Type B pancreatic cell (in vitro differentiated cells): Measurements from ENCODE around the gene ZFYVE19. TPM values are rescaled to one million over a fixed set of nuclear protein-coding genes. Genes with fewer than 3 reads are reported as not detected.

Source experiments
- DNase-seq: peaks from one replicate; pipeline ENCODE4 v3.0.0; 2021; ENCODE audit warnings: mixed read lengths; ENCODE audit not compliant: unreplicated experiment; ENCODE audit errors: extremely low spot score
- H3K27ac Mint-ChIP-seq: 2 replicates; pipeline ENCODE4 v1.8.0; 2021; ENCODE audit warnings: mild to moderate bottlenecking, mixed read lengths
- H3K27me3 Mint-ChIP-seq: 2 replicates; pipeline ENCODE4 v1.8.0; 2021; ENCODE audit warnings: mixed read lengths
- H3K36me3 Mint-ChIP-seq: 2 replicates; pipeline ENCODE4 v1.8.0; 2021; ENCODE audit warnings: mixed read lengths
- H3K4me1 Mint-ChIP-seq: one replicate; pipeline ENCODE4 v1.8.0; 2021; ENCODE audit warnings: mixed read lengths; ENCODE audit not compliant: unreplicated experiment
- H3K4me3 Mint-ChIP-seq: 2 replicates; pipeline ENCODE4 v1.8.0; 2021; ENCODE audit warnings: mild to moderate bottlenecking, mixed read lengths
- H3K9me3 Mint-ChIP-seq: 2 replicates; pipeline ENCODE4 v1.8.0; 2021; ENCODE audit warnings: mixed read lengths
- long read RNA-seq: library from polyadenylated mRNA; unstranded; transcript quantifications from one replicate; pipeline ENCODE4 v2.0.0, GENCODE V29; 2020
- total RNA-seq: library from RNA; stranded (reverse); gene quantifications from 2 replicates; pipeline ENCODE4 v1.2.1, GENCODE V29; 2021; ENCODE audit warnings: low replicate concordance
- TF ChIP-seq, protein P1 (sequence below): fragments of 200-600 bp; sonication (generic); conservative IDR thresholded peaks from 2 replicates; pipeline ENCODE4 v1.5.0; 2021; ENCODE audit warnings: antibody characterized with exemption, mild to moderate bottlenecking

ZFYVE19 gene, protein sequence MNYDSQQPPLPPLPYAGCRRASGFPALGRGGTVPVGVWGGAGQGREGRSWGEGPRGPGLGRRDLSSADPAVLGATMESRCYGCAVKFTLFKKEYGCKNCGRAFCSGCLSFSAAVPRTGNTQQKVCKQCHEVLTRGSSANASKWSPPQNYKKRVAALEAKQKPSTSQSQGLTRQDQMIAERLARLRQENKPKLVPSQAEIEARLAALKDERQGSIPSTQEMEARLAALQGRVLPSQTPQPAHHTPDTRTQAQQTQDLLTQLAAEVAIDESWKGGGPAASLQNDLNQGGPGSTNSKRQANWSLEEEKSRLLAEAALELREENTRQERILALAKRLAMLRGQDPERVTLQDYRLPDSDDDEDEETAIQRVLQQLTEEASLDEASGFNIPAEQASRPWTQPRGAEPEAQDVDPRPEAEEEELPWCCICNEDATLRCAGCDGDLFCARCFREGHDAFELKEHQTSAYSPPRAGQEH
- 31.6 and 45.0 TPM in 2 replicates for total RNA-seq
- long read RNA-seq, transcript ZFYVE19-203 (11 exons, 2,775 nt) = major isoform, 34 of 53 reads
- long read RNA-seq, partial matches to known transcripts = 10 of 53 reads
- long read RNA-seq, other reads (novel, unspliced or antisense) = 4 of 53 reads

- peak; percentile 94 for DNase-seq
- Mint-ChIP-seq H3K9me3 (no peaks in the 10 kb centered on the region), H3K36me3 (peaks cover 3% of the 10 kb centered on the region), H3K27ac (peak within 1 kb of the TSS; percentile 97), H3K4me3 (peak within 1 kb of the TSS; percentile 98), H3K4me1 (peaks cover 21% of the 10 kb centered on the region), H3K27me3 (no peaks in the 10 kb centered on the region)
- TF ChIP-seq, protein P1, sequence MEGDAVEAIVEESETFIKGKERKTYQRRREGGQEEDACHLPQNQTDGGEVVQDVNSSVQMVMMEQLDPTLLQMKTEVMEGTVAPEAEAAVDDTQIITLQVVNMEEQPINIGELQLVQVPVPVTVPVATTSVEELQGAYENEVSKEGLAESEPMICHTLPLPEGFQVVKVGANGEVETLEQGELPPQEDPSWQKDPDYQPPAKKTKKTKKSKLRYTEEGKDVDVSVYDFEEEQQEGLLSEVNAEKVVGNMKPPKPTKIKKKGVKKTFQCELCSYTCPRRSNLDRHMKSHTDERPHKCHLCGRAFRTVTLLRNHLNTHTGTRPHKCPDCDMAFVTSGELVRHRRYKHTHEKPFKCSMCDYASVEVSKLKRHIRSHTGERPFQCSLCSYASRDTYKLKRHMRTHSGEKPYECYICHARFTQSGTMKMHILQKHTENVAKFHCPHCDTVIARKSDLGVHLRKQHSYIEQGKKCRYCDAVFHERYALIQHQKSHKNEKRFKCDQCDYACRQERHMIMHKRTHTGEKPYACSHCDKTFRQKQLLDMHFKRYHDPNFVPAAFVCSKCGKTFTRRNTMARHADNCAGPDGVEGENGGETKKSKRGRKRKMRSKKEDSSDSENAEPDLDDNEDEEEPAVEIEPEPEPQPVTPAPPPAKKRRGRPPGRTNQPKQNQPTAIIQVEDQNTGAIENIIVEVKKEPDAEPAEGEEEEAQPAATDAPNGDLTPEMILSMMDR = peak; percentile 39
Measured at GRCh38 chr15:40807028-40807887, at the start of gene ZFYVE19, which contains the start of gene DNAJC17. Gene ZFYVE19, plus strand, starts transcription at chr15:40807089. Its CDS starts 501 bp downstream, at chr15:40807590. Gene DNAJC17, minus strand, starts transcription at chr15:40807473. Its CDS starts 27 bp downstream, at chr15:40807446.

- H3K27me3 Mint-ChIP-seq = no peaks in the 10 kb centered on the region
- no peak overlapping the region for H3K4me3 Mint-ChIP-seq
- peaks cover 7% of the 10 kb centered on the region for H3K4me1 Mint-ChIP-seq
- TF ChIP-seq, protein P1 = no peak
- H3K9me3 Mint-ChIP-seq = no peaks in the 10 kb centered on the region
- no peaks in the 10 kb centered on the region for H3K36me3 Mint-ChIP-seq
- DNase-seq = no peak
- H3K27ac Mint-ChIP-seq = no peak overlapping the region
Measured at GRCh38 chr15:40759961-40760360, 46.9 kb upstream of the ZFYVE19 start.

DNA sequence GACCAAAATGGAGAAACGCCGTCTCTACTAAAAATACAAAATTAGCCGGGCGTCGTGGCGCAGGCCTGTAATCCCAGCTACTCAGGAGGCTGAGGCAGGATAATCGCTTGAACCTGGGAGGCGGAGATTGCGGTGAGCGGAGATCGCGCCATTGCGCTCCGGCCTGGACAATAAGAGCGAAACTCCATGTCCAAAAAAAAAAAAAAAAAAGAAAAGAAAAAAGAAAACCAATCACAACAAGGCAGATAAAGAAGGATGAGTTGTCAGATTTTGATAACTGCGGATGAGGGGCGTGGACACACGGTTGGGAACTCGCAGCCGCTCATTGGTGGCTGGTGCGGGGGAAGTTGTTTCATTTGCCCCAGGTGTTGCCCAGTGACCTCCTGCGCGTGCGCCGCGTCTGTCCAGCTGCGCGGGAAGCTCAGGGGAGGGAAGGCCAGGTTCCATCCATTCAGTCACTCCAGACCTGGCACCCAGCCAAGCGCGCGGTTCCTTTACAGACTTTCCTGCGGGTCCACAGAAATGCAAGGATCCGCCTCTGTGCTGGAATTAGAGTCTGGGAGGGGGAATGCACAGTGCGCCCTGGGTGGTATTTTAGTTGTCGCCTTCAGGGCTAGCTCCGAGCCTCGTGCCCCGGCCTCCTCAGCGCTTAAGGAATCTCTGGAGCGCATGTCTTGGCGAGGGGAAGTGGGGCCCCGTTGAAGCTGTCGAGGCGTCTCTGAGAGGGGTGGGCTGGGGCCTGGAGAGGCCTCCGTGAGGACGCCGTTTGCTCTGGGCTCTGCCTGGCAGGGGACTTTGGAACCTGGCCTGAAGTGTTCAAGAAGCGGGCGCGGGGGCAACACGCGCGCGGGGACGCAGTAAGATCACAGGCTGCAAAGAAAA lies 43.7 kb upstream of the ZFYVE19 start:
- peak overlapping the region; percentile 87 for H3K4me3 Mint-ChIP-seq
- peaks cover 2% of the 10 kb centered on the region for H3K27me3 Mint-ChIP-seq
- peak overlapping the region; percentile 92 for H3K27ac Mint-ChIP-seq
- no peak for DNase-seq
- no peaks in the 10 kb centered on the region for H3K36me3 Mint-ChIP-seq
- peaks cover 14% of the 10 kb centered on the region for H3K4me1 Mint-ChIP-seq
- TF ChIP-seq, protein P1 = no peak
- no peaks in the 10 kb centered on the region for H3K9me3 Mint-ChIP-seq

- H3K36me3 Mint-ChIP-seq = no peaks in the 10 kb centered on the region
- H3K9me3 Mint-ChIP-seq = no peaks in the 10 kb centered on the region
- peak within 1 kb of the TSS; percentile 87 for H3K4me3 Mint-ChIP-seq
- TF ChIP-seq, protein P1 = peak; percentile 63
- peak within 1 kb of the TSS; percentile 92 for H3K27ac Mint-ChIP-seq
- H3K4me1 Mint-ChIP-seq = peaks cover 17% of the 10 kb centered on the region
- peaks cover 2% of the 10 kb centered on the region for H3K27me3 Mint-ChIP-seq
- DNase-seq = peak; percentile 82
Measured at GRCh38 chr15:40763801-40764628, 42.9 kb upstream of the ZFYVE19 start, which contains the start of gene GCHFR. Gene GCHFR, plus strand, starts transcription at chr15:40764068. Its CDS starts 113 bp downstream, at chr15:40764181.
